ENCODE measurements around the gene FHOD3.

Gene FHOD3

DNA sequence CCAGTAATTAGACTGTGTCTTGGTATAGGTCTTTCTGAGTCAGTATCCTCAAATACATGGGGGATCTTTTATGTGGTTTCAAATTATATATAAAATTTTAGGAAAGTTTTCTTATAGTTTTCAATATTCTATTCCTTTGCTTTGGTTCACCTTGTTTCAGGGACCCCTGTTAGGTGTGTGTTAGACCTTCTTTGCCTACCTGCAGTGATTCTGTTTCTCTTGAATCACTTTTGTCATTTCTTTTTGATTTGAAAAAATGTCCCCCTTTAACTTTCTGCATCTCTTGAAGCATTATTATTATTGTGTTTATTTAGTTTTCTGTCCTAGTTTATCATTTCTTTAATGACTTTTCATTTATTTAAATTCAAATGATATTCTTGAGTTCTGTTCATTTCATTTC, 98.7 kb downstream of the FHOD3 start:
- TF ChIP-seq FOXM1 (IDR thresholded peaks at IDR 0.05; ENCODE audit: borderline replicate concordance, low read depth) (no peak), EP300 (IDR thresholded peaks at IDR 0.05; ENCODE audit: borderline replicate concordance) (no peak), RAD21 (IDR thresholded peaks at IDR 0.05; ENCODE audit: low read depth) (no peak), ZBTB7A (IDR thresholded peaks at IDR 0.05; ENCODE audit: low read depth) (no peak), YY1 (IDR thresholded peaks at IDR 0.05; ENCODE audit: low read depth) (no peak), EGR1 (IDR thresholded peaks at IDR 0.05) (no peak), USF1 (IDR thresholded peaks at IDR 0.05) (no peak), TEAD4 (IDR thresholded peaks at IDR 0.05) (no peak), NFIC (IDR thresholded peaks at IDR 0.05) (no peak)

DNA sequence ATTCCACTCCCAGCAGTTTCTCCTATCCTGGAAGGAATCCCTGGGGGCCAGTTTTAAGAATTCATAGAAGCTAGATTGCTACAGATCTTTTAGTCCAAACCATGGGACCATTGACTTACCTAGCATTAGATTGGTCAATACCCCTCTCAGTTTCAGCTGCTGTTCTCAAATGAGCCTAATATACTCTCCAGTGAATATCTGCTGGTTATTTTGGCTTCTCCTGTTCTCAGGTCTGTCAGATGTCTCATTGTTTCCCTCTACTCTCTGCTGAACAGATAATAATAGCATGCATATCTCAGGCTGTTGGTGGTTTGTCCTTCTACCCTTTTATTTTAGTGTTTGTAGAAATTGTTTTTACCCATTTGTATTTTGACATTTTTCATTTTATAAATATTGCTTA, 99.5 kb downstream of the FHOD3 start:
- TF ChIP-seq TCF12 (IDR thresholded peaks at IDR 0.05; ENCODE audit: low read depth) (no peak), CREB1 (IDR thresholded peaks at IDR 0.05; ENCODE audit: low read depth) (no peak), ZBTB7A (IDR thresholded peaks at IDR 0.05; ENCODE audit: low read depth) (no peak), MAX (IDR thresholded peaks at IDR 0.05) (no peak), TEAD4 (IDR thresholded peaks at IDR 0.05) (no peak), RAD21 (IDR thresholded peaks at IDR 0.05; ENCODE audit: low read depth) (no peak), FOXM1 (IDR thresholded peaks at IDR 0.05; ENCODE audit: borderline replicate concordance, low read depth) (no peak), CEBPB (IDR thresholded peaks at IDR 0.05) (no peak), EGR1 (IDR thresholded peaks at IDR 0.05) (no peak), TAF1 (IDR thresholded peaks at IDR 0.05; ENCODE audit: low read depth) (no peak), REST (IDR thresholded peaks at IDR 0.05; ENCODE audit: low read depth) (no peak)

DNA sequence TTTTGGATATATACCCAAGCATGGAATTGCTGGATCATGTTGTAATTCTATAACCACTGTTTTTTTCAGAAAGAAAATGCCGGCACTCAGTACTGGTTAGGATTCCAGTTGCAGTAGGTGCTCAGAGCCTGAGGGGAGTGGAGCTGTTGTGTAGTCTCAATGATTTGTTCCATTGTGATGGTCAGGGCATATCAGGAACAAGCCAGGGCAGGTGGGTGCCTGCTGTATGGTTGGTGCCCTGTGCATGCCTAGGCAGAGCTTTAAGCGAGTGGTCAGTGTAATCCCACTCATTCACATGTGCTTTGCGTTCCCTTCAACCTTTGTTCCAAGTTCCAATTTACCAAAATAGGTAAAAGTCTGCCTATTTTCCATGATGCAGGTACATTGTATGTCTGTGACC, 100.9 kb downstream of the FHOD3 start:
- TF ChIP-seq TAF1 (IDR thresholded peaks at IDR 0.05; ENCODE audit: low read depth), result no peak
- TF ChIP-seq USF1 (IDR thresholded peaks at IDR 0.05), result no peak
- no peak for TF ChIP-seq YY1 (IDR thresholded peaks at IDR 0.05; ENCODE audit: low read depth)
- TF ChIP-seq TEAD4 (IDR thresholded peaks at IDR 0.05), result no peak
- no peak for TF ChIP-seq REST (IDR thresholded peaks at IDR 0.05; ENCODE audit: low read depth)
- TF ChIP-seq MAX (IDR thresholded peaks at IDR 0.05), result no peak
- no peak for TF ChIP-seq CEBPB (IDR thresholded peaks at IDR 0.05)
- no peak for TF ChIP-seq NFIC (IDR thresholded peaks at IDR 0.05)
- no peak for TF ChIP-seq EGR1 (IDR thresholded peaks at IDR 0.05)
- TF ChIP-seq ZBTB7A (IDR thresholded peaks at IDR 0.05; ENCODE audit: low read depth), result no peak
- no peak for TF ChIP-seq CREB1 (IDR thresholded peaks at IDR 0.05; ENCODE audit: low read depth)
- no peak for TF ChIP-seq FOXM1 (IDR thresholded peaks at IDR 0.05; ENCODE audit: borderline replicate concordance, low read depth)
- TF ChIP-seq RAD21 (IDR thresholded peaks at IDR 0.05; ENCODE audit: low read depth), result no peak
- no peak for TF ChIP-seq TCF12 (IDR thresholded peaks at IDR 0.05; ENCODE audit: low read depth)
- TF ChIP-seq EP300 (IDR thresholded peaks at IDR 0.05; ENCODE audit: borderline replicate concordance), result no peak

DNA sequence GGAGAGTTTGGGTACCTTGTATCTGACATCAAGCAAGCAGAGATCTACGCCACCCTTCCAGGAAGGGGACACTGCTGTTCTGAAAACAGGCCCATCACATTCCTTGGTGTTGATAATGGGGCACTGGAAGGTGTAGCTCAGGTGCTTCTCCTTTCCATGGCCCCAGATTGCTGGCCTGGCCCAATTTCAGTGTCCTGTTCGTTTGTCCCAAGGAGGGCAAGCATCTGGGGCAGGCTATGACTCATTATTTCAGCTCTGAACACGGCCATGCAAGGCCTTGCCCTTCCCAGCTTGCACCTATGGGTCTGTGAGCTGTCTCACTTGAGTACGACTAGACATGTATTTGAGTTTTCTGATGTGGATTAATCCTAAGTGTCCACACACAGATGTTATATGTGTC, 101.5 kb downstream of the FHOD3 start:
- no peak for TF ChIP-seq TEAD4 (IDR thresholded peaks at IDR 0.05)
- no peak for TF ChIP-seq REST (IDR thresholded peaks at IDR 0.05; ENCODE audit: low read depth)
- TF ChIP-seq NFIC (IDR thresholded peaks at IDR 0.05), result no peak
- TF ChIP-seq USF1 (IDR thresholded peaks at IDR 0.05), result no peak
- TF ChIP-seq EP300 (IDR thresholded peaks at IDR 0.05; ENCODE audit: borderline replicate concordance), result no peak
- TF ChIP-seq EGR1 (IDR thresholded peaks at IDR 0.05), result no peak
- no peak for TF ChIP-seq FOXM1 (IDR thresholded peaks at IDR 0.05; ENCODE audit: borderline replicate concordance, low read depth)
- no peak for TF ChIP-seq MAX (IDR thresholded peaks at IDR 0.05)

All from Ishikawa (cell line).